Body of pancreas (tissue), 4 donors: ENCODE data around the gene CXXC5. TPM values are rescaled to one million over a fixed set of nuclear protein-coding genes. Genes with fewer than 3 reads are reported as not detected.

Experiments
- ATAC-seq: fragments of 150-250 bp; one replicate; pipeline ENCODE4 v1.9.1; 2016
- DNase-seq, 4 donors: peaks; one replicate each; pipeline ENCODE4 v3.0.0-alpha.2; 2019
- H3K27ac ChIP-seq, 4 donors: fragments of 200-600 bp; sonication (generic); 1 replicate in 3 of 4; 2 replicates in 1 of 4; pipeline versions ENCODE4 v1.5.1 to v1.6.1; 2016 to 2019; ENCODE audit warnings: mild to moderate bottlenecking in 1 of 4, mixed read lengths in 1 of 4, moderate library complexity in 1 of 4
- H3K27me3 ChIP-seq, 2 donors: fragments of 200-600 bp; sonication (generic); one replicate each; pipeline ENCODE4 v1.6.0; 2016; ENCODE audit warnings: mild to moderate bottlenecking in 1 of 2
- H3K36me3 ChIP-seq, 2 donors: fragments of 200-600 bp; sonication (generic); replicated peaks in 1 of 2; 2 replicates each; pipeline ENCODE4 v1.5.1; 2016; ENCODE audit warnings: low read depth in 2 of 2; ENCODE audit not compliant: insufficient read depth in 1 of 2
- H3K4me1 ChIP-seq: fragments of 200-600 bp; sonication (generic); one replicate; pipeline ENCODE4 v1.6.0; 2016
- H3K4me3 ChIP-seq, 2 donors: fragments of 200-600 bp; sonication (generic); 1 replicate in 1 of 2; 2 replicates in 1 of 2; pipeline ENCODE4 v1.5.1; 2016 to 2019
- H3K9me3 ChIP-seq, 3 donors: fragments of 200-600 bp; sonication (generic); 1 replicate in 2 of 3; 2 replicates in 1 of 3; pipeline ENCODE4 v1.5.1; 2016
- CTCF ChIP-seq, 7 experiments: fragments of 450-650 bp in 4 of 7; fragments of 200-600 bp in 3 of 7; sonication (generic) in 3 of 7; IDR thresholded peaks; one replicate each; pipeline ENCODE4 v1.5.1; 2016 to 2019; ENCODE audit warnings: antibody characterized with exemption in 7 of 7
- POLR2A ChIP-seq, 3 donors: fragments of 450-650 bp; IDR thresholded peaks; one replicate each; pipeline ENCODE4 v1.6.1; 2016; ENCODE audit warnings: antibody characterized with exemption in 3 of 3, mild to moderate bottlenecking in 2 of 3
- WGBS, 2 donors: methylation state at CpG; one replicate each; pipeline ENCODE4 v1.1.5; 2017; 5-methylcytosine and 5-hydroxymethylcytosine counted together
- intact Hi-C: fragments of 100-400 bp; cut with DNase I; formaldehyde crosslinking; loops from one replicate; pipeline ENCODE4 v1.15.1; 2023
- total RNA-seq, 2 donors: library from RNA; depleted of rRNA; stranded (reverse); fragments of >200 nt; gene quantifications; one replicate each; pipeline ENCODE4 v1.1.0, GENCODE V29; 2016

The CXXC5 gene
- total RNA-seq, 2 donors from 2014 or later = 86.6 to 87.7 TPM

GRCh38 chr5:139631520-139632165 lies 16.5 kb upstream of the CXXC5 start:
- H3K27me3 ChIP-seq = no peaks in the 10 kb centered on the region
- intact Hi-C loops = loop anchor here (5.0 to 10.0 kb wide), 2 partner anchors 53 to 136 kb away; no protein-coding TSS in a partner anchor
- ATAC-seq (no peak), DNase-seq (no peak)
- 73 to 77% methylated on average over 3 of the region's 3 CpGs for WGBS, 2 donors
- no peaks in the 10 kb centered on the region for H3K9me3 ChIP-seq
- no peak overlapping the region for H3K27ac ChIP-seq
- H3K4me3 ChIP-seq = no peak overlapping the region
- TF ChIP-seq POLR2A (IDR thresholded peaks at IDR 0.05) (no peak), CTCF (IDR thresholded peaks at IDR 0.05) (no peak)
- peaks cover 20% of the 10 kb centered on the region for H3K4me1 ChIP-seq
- H3K36me3 ChIP-seq = peaks cover 0 to 4% of the 10 kb centered on the region in 2 donors

- no peaks in the 10 kb centered on the region for H3K27me3 ChIP-seq
- H3K4me1 ChIP-seq = peaks cover 34% of the 10 kb centered on the region
- no peak overlapping the region for H3K4me3 ChIP-seq
- no peak for ATAC-seq
- DNase-seq = peak; percentile 74 to 77 (median 76)
- H3K9me3 ChIP-seq = no peaks in the 10 kb centered on the region
- peak; percentile 89 to 99 (median 96) for TF ChIP-seq CTCF (IDR thresholded peaks at IDR 0.05)
- no peak for TF ChIP-seq POLR2A (IDR thresholded peaks at IDR 0.05)
- intact Hi-C loops = loop anchor here (5.0 to 10.0 kb wide), 2 partner anchors 51 to 134 kb away; no protein-coding TSS in a partner anchor
- no peaks in the 10 kb centered on the region for H3K36me3 ChIP-seq
- no peak overlapping the region for H3K27ac ChIP-seq
- WGBS, 2 donors = 0 to 1% methylated on average over 4 to 6 of the region's 6 CpGs
These were observed 14.7 kb upstream of the CXXC5 start for GRCh38 chr5:139633295-139634027.

GRCh38 chr5:139634028-139634325 lies 14.2 kb upstream of the CXXC5 start:
- intact Hi-C loops = loop anchor here (5.0 to 10.0 kb wide), 2 partner anchors 51 to 133 kb away; no protein-coding TSS in a partner anchor
- Histone ChIP-seq H3K9me3 (no peaks in the 10 kb centered on the region), H3K27me3 (no peaks in the 10 kb centered on the region), H3K4me3 (no peak overlapping the region), H3K4me1 (peaks cover 40% of the 10 kb centered on the region), H3K27ac (no peak overlapping the region), H3K36me3 (no peaks in the 10 kb centered on the region)
- DNase-seq = no peak
- ATAC-seq = no peak
- TF ChIP-seq POLR2A (IDR thresholded peaks at IDR 0.05) (no peak), CTCF (IDR thresholded peaks at IDR 0.05) (no peak)
- 50 to 59% methylated on average over 2 of the region's 2 CpGs for WGBS, 2 donors

GRCh38 chr5:139634541-139634940 lies 13.6 kb upstream of the CXXC5 start:
- no peak overlapping the region for H3K4me3 ChIP-seq
- DNase-seq = no peak
- H3K27ac ChIP-seq = no peak overlapping the region
- intact Hi-C loops = loop anchor here (5.0 to 10.0 kb wide), 2 partner anchors 50 to 133 kb away; no protein-coding TSS in a partner anchor
- no peak for TF ChIP-seq POLR2A (IDR thresholded peaks at IDR 0.05)
- no peak for TF ChIP-seq CTCF (IDR thresholded peaks at IDR 0.05)
- ATAC-seq = no peak
- no peaks in the 10 kb centered on the region for H3K27me3 ChIP-seq
- H3K36me3 ChIP-seq = no peaks in the 10 kb centered on the region
- WGBS, 2 donors = 76 to 100% methylated on average over 1 to 3 of the region's 3 CpGs
- peaks cover 45% of the 10 kb centered on the region for H3K4me1 ChIP-seq
- H3K9me3 ChIP-seq = no peaks in the 10 kb centered on the region
